HEK293T (cell line): ENCODE data around the gene SERPINA4.

Source experiments
- ARNT ChIP-seq: fragments of 450-650 bp; IDR thresholded peaks from 2 replicates; pipeline ENCODE4 v1.6.1; 2017; ENCODE audit warnings: mild to moderate bottlenecking
- BHLHE40 ChIP-seq: fragments of 450-650 bp; IDR thresholded peaks from 2 replicates; pipeline ENCODE4 v1.6.1; 2016; ENCODE audit warnings: mild to moderate bottlenecking, moderate library complexity, borderline replicate concordance
- CTBP1 ChIP-seq: fragments of 450-650 bp; IDR thresholded peaks from 2 replicates; pipeline ENCODE4 v1.6.1; 2016; ENCODE audit warnings: borderline replicate concordance
- ELF4 ChIP-seq: fragments of 450-650 bp; IDR thresholded peaks from 2 replicates; pipeline ENCODE4 v1.6.1; 2017; ENCODE audit warnings: antibody characterized with exemption
- FOXA1 ChIP-seq: fragments of 450-650 bp; IDR thresholded peaks from 2 replicates; pipeline ENCODE4 v1.6.1; 2016; ENCODE audit warnings: mild to moderate bottlenecking
- FOXK2 ChIP-seq: fragments of 450-650 bp; IDR thresholded peaks from 2 replicates; pipeline ENCODE4 v1.6.1; 2016; ENCODE audit warnings: mild to moderate bottlenecking
- FOXM1 ChIP-seq: fragments of 450-650 bp; IDR thresholded peaks from 2 replicates; pipeline ENCODE4 v1.6.1; 2017; ENCODE audit warnings: mild to moderate bottlenecking, borderline replicate concordance
- HDGF ChIP-seq: fragments of 450-650 bp; IDR thresholded peaks from 2 replicates; pipeline ENCODE4 v1.6.1; 2017; ENCODE audit warnings: antibody characterized with exemption, borderline replicate concordance
- LEF1 ChIP-seq: fragments of 450-650 bp; IDR thresholded peaks from 2 replicates; pipeline ENCODE4 v1.6.1; 2017; ENCODE audit warnings: mild to moderate bottlenecking, borderline replicate concordance
- NFRKB ChIP-seq: fragments of 450-650 bp; IDR thresholded peaks from 2 replicates; pipeline ENCODE4 v1.6.1; 2016; ENCODE audit warnings: mild to moderate bottlenecking, moderate library complexity
- SP1 ChIP-seq: fragments of 450-650 bp; IDR thresholded peaks from 2 replicates; pipeline ENCODE4 v1.6.1; 2017
- SUZ12 ChIP-seq: fragments of 450-650 bp; IDR thresholded peaks from 2 replicates; pipeline ENCODE4 v1.6.1; 2016; ENCODE audit warnings: mild to moderate bottlenecking
- TARDBP ChIP-seq: fragments of 450-650 bp; IDR thresholded peaks from 2 replicates; pipeline ENCODE4 v1.6.1; 2016
- ZNF384 ChIP-seq: fragments of 450-650 bp; IDR thresholded peaks from 2 replicates; pipeline ENCODE4 v1.6.1; 2016

DNA sequence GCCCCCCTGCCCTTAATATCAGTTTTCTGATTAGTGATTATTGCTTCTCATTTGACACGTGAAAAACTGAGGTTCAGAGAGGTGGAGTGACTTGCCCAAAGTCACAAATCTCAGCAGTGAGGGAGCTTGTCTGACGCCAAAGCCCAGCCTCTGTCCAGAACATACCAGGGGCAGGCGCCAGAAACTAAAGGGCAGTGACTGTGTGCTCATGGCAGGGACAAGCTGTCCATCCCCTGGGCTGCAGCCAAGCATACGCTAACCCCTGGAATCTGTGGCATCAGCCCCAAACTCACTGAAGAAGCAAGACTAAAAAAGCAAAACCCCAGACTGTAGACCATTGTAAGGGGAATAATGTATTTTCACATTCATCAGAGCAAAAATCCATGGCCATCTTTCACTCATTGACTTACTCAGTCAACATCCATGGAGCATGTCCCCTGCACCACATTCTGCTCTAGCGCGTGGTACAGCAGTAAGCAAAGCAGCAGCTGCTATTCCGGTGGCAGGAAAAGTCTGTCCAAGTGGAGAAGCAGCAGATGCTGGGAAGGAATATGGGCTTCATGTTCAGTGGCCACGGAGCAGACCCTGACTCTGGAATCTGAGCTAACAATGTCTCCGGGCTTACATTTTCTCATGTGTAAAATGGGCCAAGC is 1.5 kb upstream of the SERPINA4 start:
- TF ChIP-seq SP1 (no peak), CTBP1 (no peak), LEF1 (no peak), TARDBP (no peak), SUZ12 (no peak), FOXK2 (no peak), BHLHE40 (no peak), HDGF (no peak), NFRKB (no peak), FOXM1 (no peak), ARNT (no peak), ELF4 (no peak), ZNF384 (no peak), FOXA1 (no peak)
